B cell (primary cell): ENCODE data around the gene NFYC.

Source experiments
- EZH2 ChIP-seq: IDR thresholded peaks from 2 replicates; pipeline ENCODE4 v1.6.1; 2012; ENCODE audit warnings: borderline replicate concordance, low read depth, mild to moderate bottlenecking, moderate library complexity, low read length; ENCODE audit not compliant: insufficient read depth, poor library complexity, severe bottlenecking
- TF ChIP-seq, protein P1 (sequence below): fragments of 200-600 bp; IDR thresholded peaks from one replicate; pipeline ENCODE4 v1.8.0; 2022; ENCODE audit warnings: antibody characterized with exemption, mild to moderate bottlenecking

DNA sequence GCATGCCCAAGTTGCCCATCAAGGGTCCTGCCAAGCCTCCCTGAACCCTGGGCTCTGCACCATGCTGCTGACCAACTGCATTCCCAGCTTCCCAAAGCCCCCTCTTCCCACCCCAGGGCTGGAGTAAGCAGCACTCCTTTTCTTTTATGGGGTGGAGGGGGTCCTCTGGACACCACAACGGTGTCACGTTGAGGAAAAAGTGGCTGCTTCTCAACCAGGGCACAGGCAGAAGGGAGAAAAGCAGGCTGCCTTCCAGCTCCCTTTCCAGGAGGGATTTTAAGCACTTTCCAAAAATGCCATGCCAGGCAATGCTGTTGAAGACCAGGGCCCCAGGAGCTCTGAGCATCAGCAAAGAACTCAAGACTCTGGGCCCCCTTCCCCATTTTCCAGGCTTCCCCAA lies 26.7 kb upstream of the NFYC start:
- TF ChIP-seq, protein P1, sequence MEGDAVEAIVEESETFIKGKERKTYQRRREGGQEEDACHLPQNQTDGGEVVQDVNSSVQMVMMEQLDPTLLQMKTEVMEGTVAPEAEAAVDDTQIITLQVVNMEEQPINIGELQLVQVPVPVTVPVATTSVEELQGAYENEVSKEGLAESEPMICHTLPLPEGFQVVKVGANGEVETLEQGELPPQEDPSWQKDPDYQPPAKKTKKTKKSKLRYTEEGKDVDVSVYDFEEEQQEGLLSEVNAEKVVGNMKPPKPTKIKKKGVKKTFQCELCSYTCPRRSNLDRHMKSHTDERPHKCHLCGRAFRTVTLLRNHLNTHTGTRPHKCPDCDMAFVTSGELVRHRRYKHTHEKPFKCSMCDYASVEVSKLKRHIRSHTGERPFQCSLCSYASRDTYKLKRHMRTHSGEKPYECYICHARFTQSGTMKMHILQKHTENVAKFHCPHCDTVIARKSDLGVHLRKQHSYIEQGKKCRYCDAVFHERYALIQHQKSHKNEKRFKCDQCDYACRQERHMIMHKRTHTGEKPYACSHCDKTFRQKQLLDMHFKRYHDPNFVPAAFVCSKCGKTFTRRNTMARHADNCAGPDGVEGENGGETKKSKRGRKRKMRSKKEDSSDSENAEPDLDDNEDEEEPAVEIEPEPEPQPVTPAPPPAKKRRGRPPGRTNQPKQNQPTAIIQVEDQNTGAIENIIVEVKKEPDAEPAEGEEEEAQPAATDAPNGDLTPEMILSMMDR = no peak
- no peak for TF ChIP-seq EZH2
